Esophagus squamous epithelium (tissue), 4 donors: Measurements from ENCODE around the gene SYCE3.

Experiments
- POLR2A ChIP-seq, 4 donors: fragments of 450-650 bp; IDR thresholded peaks; one replicate each; pipeline ENCODE4 v1.6.1; 2017; ENCODE audit warnings: antibody characterized with exemption in 4 of 4, mild to moderate bottlenecking in 4 of 4, moderate library complexity in 3 of 4
- TF ChIP-seq, protein P1 (sequence below), 6 experiments: fragments of 450-650 bp in 4 of 6; fragments of 200-600 bp in 2 of 6; sonication (generic) in 2 of 6; IDR thresholded peaks; one replicate each; pipeline ENCODE4 v1.5.1; 2016 to 2019; ENCODE audit warnings: antibody characterized with exemption in 6 of 6, mild to moderate bottlenecking in 4 of 6, moderate library complexity in 4 of 6

- TF ChIP-seq, protein P1, sequence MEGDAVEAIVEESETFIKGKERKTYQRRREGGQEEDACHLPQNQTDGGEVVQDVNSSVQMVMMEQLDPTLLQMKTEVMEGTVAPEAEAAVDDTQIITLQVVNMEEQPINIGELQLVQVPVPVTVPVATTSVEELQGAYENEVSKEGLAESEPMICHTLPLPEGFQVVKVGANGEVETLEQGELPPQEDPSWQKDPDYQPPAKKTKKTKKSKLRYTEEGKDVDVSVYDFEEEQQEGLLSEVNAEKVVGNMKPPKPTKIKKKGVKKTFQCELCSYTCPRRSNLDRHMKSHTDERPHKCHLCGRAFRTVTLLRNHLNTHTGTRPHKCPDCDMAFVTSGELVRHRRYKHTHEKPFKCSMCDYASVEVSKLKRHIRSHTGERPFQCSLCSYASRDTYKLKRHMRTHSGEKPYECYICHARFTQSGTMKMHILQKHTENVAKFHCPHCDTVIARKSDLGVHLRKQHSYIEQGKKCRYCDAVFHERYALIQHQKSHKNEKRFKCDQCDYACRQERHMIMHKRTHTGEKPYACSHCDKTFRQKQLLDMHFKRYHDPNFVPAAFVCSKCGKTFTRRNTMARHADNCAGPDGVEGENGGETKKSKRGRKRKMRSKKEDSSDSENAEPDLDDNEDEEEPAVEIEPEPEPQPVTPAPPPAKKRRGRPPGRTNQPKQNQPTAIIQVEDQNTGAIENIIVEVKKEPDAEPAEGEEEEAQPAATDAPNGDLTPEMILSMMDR (IDR thresholded peaks at IDR 0.05), result peak in 2 of 6 experiments; percentile 16 to 26
- TF ChIP-seq POLR2A (IDR thresholded peaks at IDR 0.05), result no peak
These were observed 17.0 kb downstream of the SYCE3 start, which contains the start of gene KLHDC7B for GRCh38 chr22:50545522-50546325.
